ENCODE measurements around the gene CHCHD6.

- TF ChIP-seq CTCF (IDR thresholded peaks at IDR 0.05) (no peak), POLR2A (IDR thresholded peaks at IDR 0.05) (no peak)
Measured at GRCh38 chr3:126828306-126828705, 124.3 kb downstream of the CHCHD6 start.

Measured in right lobe of liver (tissue), 4 donors.